SKM-1 (cell line): ENCODE data around the gene PIEZO2.
"Not testable (repeated sequence)": the region's sequence is repeated elsewhere in the genome, so short reads cannot be mapped to it uniquely, and the experiment has no call there.

Experiments
- DNase-seq: peaks from one replicate; lab custom pipeline; 2025; ENCODE audit not compliant: unreplicated experiment; lab: John Stamatoyannopoulos, UW

PIEZO2 gene

GRCh38 chr18:10930076-10930475, 219.3 kb downstream of the PIEZO2 start:
- no peak for DNase-seq

GRCh38 chr18:10928772-10929373, 220.5 kb downstream of the PIEZO2 start:
- no peak for DNase-seq

- no peak for DNase-seq
Observed at GRCh38 chr18:10928011-10928771, 221.2 kb downstream of the PIEZO2 start.

GRCh38 chr18:10927286-10927992, 221.9 kb downstream of the PIEZO2 start:
- no peak for DNase-seq

GRCh38 chr18:10926621-10927161, 222.7 kb downstream of the PIEZO2 start:
- DNase-seq, result no peak

GRCh38 chr18:10924290-10924689, 225.1 kb downstream of the PIEZO2 start:
- DNase-seq, result no peak

- DNase-seq, result no peak
Observed at GRCh38 chr18:10923551-10924070, 225.8 kb downstream of the PIEZO2 start.

GRCh38 chr18:10923141-10923540, 226.2 kb downstream of the PIEZO2 start:
- no peak for DNase-seq

- DNase-seq, result not testable (repeated sequence)
Observed at GRCh38 chr18:10922712-10923111, 226.7 kb downstream of the PIEZO2 start.

- DNase-seq, result not testable (repeated sequence)
Observed at GRCh38 chr18:10920309-10920708, 229.1 kb downstream of the PIEZO2 start.

- no peak for DNase-seq
Observed at GRCh38 chr18:10919851-10920250, 229.5 kb downstream of the PIEZO2 start.

- DNase-seq, result no peak
Observed at GRCh38 chr18:10916865-10917264, 232.5 kb downstream of the PIEZO2 start.

- DNase-seq, result no peak
Observed at GRCh38 chr18:10916387-10916786, 233.0 kb downstream of the PIEZO2 start.

GRCh38 chr18:10915748-10916147, 233.6 kb downstream of the PIEZO2 start:
- DNase-seq, result not testable (repeated sequence)

GRCh38 chr18:10914610-10915009, 234.8 kb downstream of the PIEZO2 start:
- not testable (repeated sequence) for DNase-seq

GRCh38 chr18:10913919-10914318, 235.4 kb downstream of the PIEZO2 start:
- no peak for DNase-seq

GRCh38 chr18:10912790-10913545, 236.4 kb downstream of the PIEZO2 start:
- no peak for DNase-seq

GRCh38 chr18:10909724-10910123, 239.6 kb downstream of the PIEZO2 start:
- DNase-seq, result no peak

GRCh38 chr18:10908760-10909159, 240.6 kb downstream of the PIEZO2 start:
- no peak for DNase-seq

GRCh38 chr18:10907749-10908148, 241.6 kb downstream of the PIEZO2 start:
- DNase-seq, result no peak

- no peak for DNase-seq
Observed at GRCh38 chr18:10901329-10901728, 248.0 kb downstream of the PIEZO2 start.
